Kidney epithelial cell (primary cell): Measurements from ENCODE around the gene RGMB. TPM values are rescaled to one million over a fixed set of nuclear protein-coding genes. Genes with fewer than 3 reads are reported as not detected.
A peak's percentile ranks its signal among the peaks of the same experiment; 100 is the strongest.

Experiments
- DNase-seq: peaks from one replicate; pipeline ENCODE4 v3.0.0-alpha.2; 2010; ENCODE audit warnings: low read depth
- H3K27me3 ChIP-seq: 2 replicates; pipeline ENCODE4 v1.6.0; 2011; ENCODE audit warnings: low read length; ENCODE audit not compliant: control insufficient read depth, insufficient read depth
- H3K36me3 ChIP-seq: 2 replicates; pipeline ENCODE4 v1.5.1; 2011; ENCODE audit warnings: low read length; ENCODE audit not compliant: control insufficient read depth, insufficient read depth
- H3K4me3 ChIP-seq: 2 replicates; pipeline ENCODE4 v1.5.1; 2011; ENCODE audit warnings: low read depth, mild to moderate bottlenecking, control low read depth, low read length
- CTCF ChIP-seq: IDR thresholded peaks from 2 replicates; pipeline ENCODE4 v1.5.1; 2011; ENCODE audit warnings: mild to moderate bottlenecking, moderate library complexity, low read length, control low read depth, inconsistent platforms; ENCODE audit not compliant: insufficient read depth, poor library complexity, severe bottlenecking
- total RNA-seq: library from RNA; depleted of rRNA; stranded (reverse); fragments of >200 nt; gene quantifications from 2 replicates; pipeline ENCODE4 v1.2.3, GENCODE V29; 2015

RGMB gene
- total RNA-seq, 1 donor from 2014 or later = 21.6 TPM

GRCh38 chr5:98775246-98776065 lies 2.0 kb downstream of the RGMB start:
- no peak for DNase-seq
- TF ChIP-seq CTCF = no peak
- no peaks in the 10 kb centered on the region for H3K27me3 ChIP-seq
- peak overlapping the region; percentile 62 for H3K4me3 ChIP-seq
- no peaks in the 10 kb centered on the region for H3K36me3 ChIP-seq

- H3K4me3 ChIP-seq = peak overlapping the region; percentile 62
- H3K27me3 ChIP-seq = no peaks in the 10 kb centered on the region
- TF ChIP-seq CTCF = no peak
- no peaks in the 10 kb centered on the region for H3K36me3 ChIP-seq
- no peak for DNase-seq
These were observed 2.7 kb downstream of the RGMB start for GRCh38 chr5:98776066-98776705.

- no peak for DNase-seq
- TF ChIP-seq CTCF = no peak
- H3K27me3 ChIP-seq = no peaks in the 10 kb centered on the region
- H3K4me3 ChIP-seq = no peak overlapping the region
- no peaks in the 10 kb centered on the region for H3K36me3 ChIP-seq
These were observed 3.8 kb downstream of the RGMB start for GRCh38 chr5:98777295-98777694.

- Histone ChIP-seq H3K4me3 (no peak overlapping the region), H3K36me3 (peaks cover 1% of the 10 kb centered on the region), H3K27me3 (no peaks in the 10 kb centered on the region)
- DNase-seq = no peak
- no peak for TF ChIP-seq CTCF
These were observed 5.9 kb downstream of the RGMB start for GRCh38 chr5:98779264-98779877.

DNA sequence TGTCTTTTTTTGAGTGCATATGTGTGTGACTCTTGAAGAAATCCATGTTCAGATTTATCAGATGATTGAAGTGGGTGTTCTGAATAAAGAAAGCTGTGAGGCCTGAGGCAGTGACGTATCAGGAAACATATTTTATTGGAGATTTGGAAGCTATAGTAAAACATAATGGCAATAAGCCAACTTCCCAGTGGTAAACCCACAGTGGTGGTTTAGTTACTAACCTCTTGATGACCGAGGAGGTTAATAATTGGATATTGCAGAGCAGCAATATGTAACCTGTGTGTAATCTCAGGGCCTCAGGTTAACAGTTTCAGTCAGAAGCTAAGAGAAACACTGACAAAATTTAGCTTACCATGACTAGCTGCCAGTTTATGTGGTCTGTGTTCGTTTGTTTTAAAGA lies 6.9 kb downstream of the RGMB start:
- TF ChIP-seq CTCF = no peak
- no peak for DNase-seq
- H3K27me3 ChIP-seq = no peaks in the 10 kb centered on the region
- H3K4me3 ChIP-seq = no peak overlapping the region
- peaks cover 1% of the 10 kb centered on the region for H3K36me3 ChIP-seq
